ENCODE data around the gene CEL. TPM values are rescaled to one million over a fixed set of nuclear protein-coding genes. Genes with fewer than 3 reads are reported as not detected.
"Not testable (repeated sequence)": the region's sequence is repeated elsewhere in the genome, so short reads cannot be mapped to it uniquely, and the experiment has no call there.

Gene CEL
- total RNA-seq, 1 donor from 2014 or later, result 2.0 TPM

- Mint-ChIP-seq H3K27ac (no peak overlapping the region), H3K36me3 (ENCODE audit: low read depth) (peaks cover 23% of the 10 kb centered on the region), H3K4me3 (ENCODE audit: low read depth) (no peak overlapping the region), H3K9me3 (no peaks in the 10 kb centered on the region), H3K4me1 (ENCODE audit: low read depth) (peaks cover 5% of the 10 kb centered on the region), H3K27me3 (ENCODE audit: low read depth) (no peaks in the 10 kb centered on the region)
- intact Hi-C loops (cut with micrococcal nuclease), result loop anchor here (10.0 kb wide), 1 partner anchor 337 kb away; the partner anchor contains the start of genes STKLD1 and SURF4
- DNase-seq (ENCODE audit: low spot score), result no peak
Observed at GRCh38 chr9:133037775-133038515, 23.8 kb upstream of the CEL start.

DNA sequence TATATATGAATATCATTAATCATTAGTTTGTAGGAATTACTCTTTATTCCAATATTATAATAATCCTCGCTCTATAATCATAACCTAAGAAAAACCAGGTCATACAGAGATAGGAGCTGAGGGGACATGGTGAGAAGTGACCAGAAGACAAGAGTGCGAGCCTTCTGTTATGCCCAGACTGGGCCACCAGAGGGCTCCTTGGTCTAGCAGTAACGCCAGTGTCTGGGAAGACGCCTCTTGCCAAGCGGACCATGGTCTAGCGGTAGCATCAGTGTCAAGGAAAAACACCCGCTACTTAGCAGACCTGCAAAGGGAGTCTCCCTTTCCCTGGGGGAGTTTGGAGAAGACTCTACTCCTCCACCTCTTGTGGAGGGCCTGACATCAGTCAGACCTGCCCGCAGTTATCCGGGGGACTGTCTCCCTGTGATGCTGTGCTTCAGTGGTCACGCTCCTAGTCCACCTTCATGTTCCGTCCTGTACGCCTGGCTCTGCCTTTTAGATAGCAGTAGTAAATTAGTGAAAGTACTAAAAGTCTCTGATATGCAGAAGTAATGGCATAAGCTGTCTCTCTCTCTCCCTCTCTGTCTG, 20.8 kb upstream of the CEL start:
- intact Hi-C loops (cut with micrococcal nuclease); DNase-seq (ENCODE audit: low spot score); H3K4me1 Mint-ChIP-seq (ENCODE audit: low read depth); H3K27ac Mint-ChIP-seq; H3K9me3 Mint-ChIP-seq; H3K27me3 Mint-ChIP-seq (ENCODE audit: low read depth); H3K4me3 Mint-ChIP-seq (ENCODE audit: low read depth): not testable (repeated sequence)
- peaks cover 39% of the 10 kb centered on the region for H3K36me3 Mint-ChIP-seq (ENCODE audit: low read depth)

DNA sequence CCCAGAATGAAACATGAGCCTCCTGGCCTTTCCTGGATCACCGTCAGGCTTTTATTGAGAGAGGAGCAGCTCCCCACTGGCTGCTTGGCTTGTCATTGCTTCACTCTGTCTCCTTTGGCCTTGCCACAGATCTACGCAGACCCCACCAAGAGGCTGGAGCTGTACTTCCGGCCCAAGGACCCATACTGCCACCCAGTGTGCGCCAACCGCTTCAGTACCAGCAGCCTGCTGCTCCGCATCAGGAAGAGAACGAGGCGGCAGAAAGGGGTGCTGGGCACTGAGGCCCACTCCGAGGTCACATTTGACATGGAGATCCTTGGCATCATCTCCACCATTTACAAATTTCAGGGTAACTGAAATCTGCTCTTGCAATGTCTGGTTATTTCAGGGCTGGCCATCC, 19.8 kb upstream of the CEL start:
- no peak for DNase-seq (ENCODE audit: low spot score)
- no peak overlapping the region for H3K4me3 Mint-ChIP-seq (ENCODE audit: low read depth)
- H3K27ac Mint-ChIP-seq, result no peak overlapping the region
- no peaks in the 10 kb centered on the region for H3K9me3 Mint-ChIP-seq
- peaks cover 6% of the 10 kb centered on the region for H3K4me1 Mint-ChIP-seq (ENCODE audit: low read depth)
- H3K27me3 Mint-ChIP-seq (ENCODE audit: low read depth), result no peaks in the 10 kb centered on the region
- peaks cover 48% of the 10 kb centered on the region for H3K36me3 Mint-ChIP-seq (ENCODE audit: low read depth)
- intact Hi-C loops (cut with micrococcal nuclease), result no loop called here

DNA sequence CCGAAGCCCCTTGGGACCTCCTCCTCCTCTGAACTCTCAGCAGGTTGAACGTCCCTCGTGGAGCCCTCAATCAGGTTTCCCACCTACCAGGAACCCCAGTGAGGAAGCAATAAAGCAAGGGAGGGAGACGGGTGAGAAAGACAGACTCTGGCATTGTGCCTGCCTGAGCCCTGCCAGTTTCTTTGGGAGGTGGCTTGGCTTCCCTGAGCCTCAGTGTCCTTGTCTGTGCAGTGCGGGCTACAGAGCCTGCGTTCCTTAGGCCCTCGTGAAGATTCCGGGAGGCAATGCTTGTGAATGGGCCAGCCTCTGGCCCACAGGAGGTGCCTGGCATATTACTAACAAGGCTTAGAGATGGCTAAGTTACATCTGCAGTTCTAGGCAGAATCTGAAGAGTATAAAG, 19.1 kb upstream of the CEL start:
- H3K4me1 Mint-ChIP-seq (ENCODE audit: low read depth), result peaks cover 6% of the 10 kb centered on the region

GRCh38 chr9:133043449-133044035, 18.2 kb upstream of the CEL start:
- H3K36me3 Mint-ChIP-seq (ENCODE audit: low read depth), result peaks cover 49% of the 10 kb centered on the region
- intact Hi-C loops (cut with micrococcal nuclease), result no loop called here
- no peaks in the 10 kb centered on the region for H3K27me3 Mint-ChIP-seq (ENCODE audit: low read depth)
- no peaks in the 10 kb centered on the region for H3K9me3 Mint-ChIP-seq
- no peak overlapping the region for H3K4me3 Mint-ChIP-seq (ENCODE audit: low read depth)
- H3K4me1 Mint-ChIP-seq (ENCODE audit: low read depth), result peaks cover 6% of the 10 kb centered on the region
- H3K27ac Mint-ChIP-seq, result no peak overlapping the region
- DNase-seq (ENCODE audit: low spot score), result no peak

More for the DNA sequence above, 19.1 kb upstream of the CEL start:
- Mint-ChIP-seq H3K27ac (no peak overlapping the region), H3K27me3 (ENCODE audit: low read depth) (no peaks in the 10 kb centered on the region), H3K4me3 (ENCODE audit: low read depth) (no peak overlapping the region), H3K9me3 (no peaks in the 10 kb centered on the region), H3K36me3 (ENCODE audit: low read depth) (peaks cover 51% of the 10 kb centered on the region)
- no peak for DNase-seq (ENCODE audit: low spot score)
- intact Hi-C loops (cut with micrococcal nuclease), result no loop called here

DNA sequence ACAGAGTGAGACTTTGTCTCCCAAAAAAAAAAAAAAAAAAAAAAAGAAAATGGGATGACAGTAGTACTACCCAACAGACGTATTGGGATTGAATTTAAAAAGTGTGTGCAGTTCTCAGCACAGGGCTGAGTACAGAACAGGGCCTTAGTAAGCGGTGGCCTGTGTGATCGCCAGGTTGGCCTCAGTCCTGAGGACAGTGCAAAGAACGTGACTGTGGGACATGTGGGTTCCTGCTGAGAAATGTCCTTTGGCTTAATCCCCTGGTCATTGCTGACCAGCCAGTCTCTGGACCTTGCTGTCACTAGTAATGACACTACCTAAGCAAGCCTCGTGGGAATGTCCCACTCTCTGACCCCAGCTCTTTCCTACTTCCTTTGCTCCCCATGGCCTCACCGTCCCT, 17.7 kb upstream of the CEL start:
- intact Hi-C loops (cut with micrococcal nuclease), result no loop called here
- Mint-ChIP-seq H3K4me3 (ENCODE audit: low read depth) (no peak overlapping the region), H3K4me1 (ENCODE audit: low read depth) (peaks cover 6% of the 10 kb centered on the region), H3K27me3 (ENCODE audit: low read depth) (no peaks in the 10 kb centered on the region), H3K36me3 (ENCODE audit: low read depth) (peaks cover 49% of the 10 kb centered on the region), H3K9me3 (no peaks in the 10 kb centered on the region), H3K27ac (no peak overlapping the region)
- DNase-seq (ENCODE audit: low spot score), result no peak

DNA sequence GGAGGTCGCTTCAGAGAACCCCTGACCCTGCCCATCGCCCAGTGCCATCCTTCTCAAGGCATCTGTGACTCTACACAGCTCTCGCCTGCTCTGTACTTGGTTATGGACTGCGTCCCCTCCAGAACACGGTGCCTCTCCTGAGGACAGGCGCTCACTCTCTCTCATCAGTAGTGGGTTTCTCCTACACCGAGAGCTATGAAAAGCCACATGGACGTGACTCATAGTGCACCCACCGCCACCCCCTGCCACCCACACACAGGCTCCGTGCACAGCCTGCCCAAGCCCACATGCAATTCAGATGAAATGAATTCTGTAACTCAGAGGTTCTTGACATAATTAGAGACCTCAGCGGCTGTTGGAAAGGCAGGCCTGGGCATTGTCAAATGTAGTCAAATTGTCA, 17.1 kb upstream of the CEL start:
- intact Hi-C loops (cut with micrococcal nuclease), result loop anchor here (5.0 kb wide), 1 partner anchor 103 kb away; no protein-coding TSS in a partner anchor
- Mint-ChIP-seq H3K4me1 (ENCODE audit: low read depth) (peaks cover 6% of the 10 kb centered on the region), H3K27ac (no peak overlapping the region), H3K4me3 (ENCODE audit: low read depth) (no peak overlapping the region), H3K9me3 (no peaks in the 10 kb centered on the region), H3K27me3 (ENCODE audit: low read depth) (no peaks in the 10 kb centered on the region), H3K36me3 (ENCODE audit: low read depth) (peaks cover 54% of the 10 kb centered on the region)
- DNase-seq (ENCODE audit: low spot score), result no peak

GRCh38 chr9:133045132-133045531, 16.6 kb upstream of the CEL start:
- no peak for DNase-seq (ENCODE audit: low spot score)
- intact Hi-C loops (cut with micrococcal nuclease), result loop anchor here (5.0 kb wide), 1 partner anchor 102 kb away; no protein-coding TSS in a partner anchor
- Mint-ChIP-seq H3K4me1 (ENCODE audit: low read depth) (peaks cover 6% of the 10 kb centered on the region), H3K4me3 (ENCODE audit: low read depth) (no peak overlapping the region), H3K36me3 (ENCODE audit: low read depth) (peaks cover 57% of the 10 kb centered on the region), H3K9me3 (no peaks in the 10 kb centered on the region), H3K27me3 (ENCODE audit: low read depth) (no peaks in the 10 kb centered on the region), H3K27ac (no peak overlapping the region)

DNA sequence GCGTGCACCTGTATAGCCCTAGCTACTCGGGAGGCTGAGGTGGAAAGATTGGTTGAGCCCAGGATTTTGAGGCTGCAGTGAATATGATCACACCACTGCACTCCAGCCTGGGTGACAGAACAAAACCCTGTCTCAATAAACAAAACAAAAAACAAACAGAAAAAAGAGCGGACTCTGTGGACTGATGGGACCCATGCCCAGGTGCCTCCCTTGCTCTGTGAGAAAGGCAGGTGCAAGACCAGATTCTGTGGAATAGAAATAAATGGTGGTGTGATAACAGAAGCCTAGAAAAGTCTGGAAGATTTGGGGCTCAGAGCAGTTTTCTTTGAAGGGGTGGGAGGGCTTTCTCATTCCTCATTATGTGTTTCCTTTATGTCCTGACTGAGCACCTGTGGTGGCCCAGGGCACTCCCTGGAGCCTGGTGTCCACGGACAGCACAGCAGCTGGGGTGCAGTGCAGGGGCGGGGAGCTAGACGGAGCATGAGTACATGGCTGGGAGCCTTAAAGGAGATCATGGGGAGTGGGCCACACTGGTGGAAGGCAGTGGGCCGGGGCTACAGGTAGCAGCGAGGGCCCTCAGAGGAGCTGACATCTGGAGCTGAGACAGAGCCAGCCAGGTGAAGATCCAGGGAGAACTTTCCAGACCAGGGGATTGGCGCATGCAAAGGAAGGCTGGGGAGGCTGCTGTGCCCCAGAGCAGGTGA, 15.4 kb upstream of the CEL start:
- Mint-ChIP-seq H3K4me3 (ENCODE audit: low read depth) (no peak overlapping the region), H3K36me3 (ENCODE audit: low read depth) (peaks cover 60% of the 10 kb centered on the region), H3K27ac (no peak overlapping the region), H3K9me3 (no peaks in the 10 kb centered on the region), H3K27me3 (ENCODE audit: low read depth) (no peaks in the 10 kb centered on the region), H3K4me1 (ENCODE audit: low read depth) (peaks cover 6% of the 10 kb centered on the region)
- intact Hi-C loops (cut with micrococcal nuclease), result loop anchor here (5.0 kb wide), 1 partner anchor 101 kb away; no protein-coding TSS in a partner anchor
- no peak for DNase-seq (ENCODE audit: low spot score)

- H3K36me3 Mint-ChIP-seq (ENCODE audit: low read depth), result peaks cover 59% of the 10 kb centered on the region
- no peak for DNase-seq (ENCODE audit: low spot score)
- intact Hi-C loops (cut with micrococcal nuclease), result loop anchor here (5.0 kb wide), 1 partner anchor 100 kb away; no protein-coding TSS in a partner anchor
- no peaks in the 10 kb centered on the region for H3K27me3 Mint-ChIP-seq (ENCODE audit: low read depth)
- H3K27ac Mint-ChIP-seq, result no peak overlapping the region
- H3K4me1 Mint-ChIP-seq (ENCODE audit: low read depth), result peaks cover 6% of the 10 kb centered on the region
- no peak overlapping the region for H3K4me3 Mint-ChIP-seq (ENCODE audit: low read depth)
- H3K9me3 Mint-ChIP-seq, result no peaks in the 10 kb centered on the region
Observed at GRCh38 chr9:133046900-133047295, 14.9 kb upstream of the CEL start.

DNA sequence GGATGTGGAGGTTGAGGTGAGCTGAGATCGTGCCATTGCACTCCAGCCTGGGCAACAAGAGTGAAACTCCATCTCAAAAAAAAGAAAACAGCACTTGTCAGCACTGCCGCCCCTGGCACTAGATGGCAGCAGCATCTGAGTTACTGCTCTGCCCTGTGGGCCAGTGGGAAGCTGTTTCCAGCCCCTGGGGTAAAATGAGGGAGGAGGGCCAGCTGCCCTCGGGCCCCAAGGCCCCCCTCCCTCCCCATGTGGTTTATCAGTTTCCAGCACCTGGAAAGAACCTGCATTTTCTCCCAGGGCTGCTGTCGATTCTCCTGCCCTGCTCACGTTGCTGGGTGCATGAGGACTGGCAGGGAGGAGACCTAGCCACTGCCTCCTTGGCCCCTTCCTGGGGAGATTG, 13.2 kb upstream of the CEL start:
- H3K36me3 Mint-ChIP-seq (ENCODE audit: low read depth), result peaks cover 59% of the 10 kb centered on the region
- no peak overlapping the region for H3K4me3 Mint-ChIP-seq (ENCODE audit: low read depth)
- H3K9me3 Mint-ChIP-seq, result no peaks in the 10 kb centered on the region
- H3K4me1 Mint-ChIP-seq (ENCODE audit: low read depth), result peaks cover 6% of the 10 kb centered on the region
- H3K27me3 Mint-ChIP-seq (ENCODE audit: low read depth), result no peaks in the 10 kb centered on the region
- DNase-seq (ENCODE audit: low spot score), result no peak
- intact Hi-C loops (cut with micrococcal nuclease), result loop anchor here (5.0 kb wide), 1 partner anchor 99 kb away; no protein-coding TSS in a partner anchor
- no peak overlapping the region for H3K27ac Mint-ChIP-seq

GRCh38 chr9:133049043-133049442, 12.7 kb upstream of the CEL start:
- Mint-ChIP-seq H3K4me3 (ENCODE audit: low read depth) (no peak overlapping the region), H3K27ac (no peak overlapping the region), H3K36me3 (ENCODE audit: low read depth) (peaks cover 59% of the 10 kb centered on the region)

More at GRCh38 chr9:133049043-133049442, 12.7 kb upstream of the CEL start:
- peaks cover 6% of the 10 kb centered on the region for H3K4me1 Mint-ChIP-seq (ENCODE audit: low read depth)
- DNase-seq (ENCODE audit: low spot score), result no peak
- H3K27me3 Mint-ChIP-seq (ENCODE audit: low read depth), result no peaks in the 10 kb centered on the region
- no peaks in the 10 kb centered on the region for H3K9me3 Mint-ChIP-seq
- intact Hi-C loops (cut with micrococcal nuclease), result loop anchor here (5.0 kb wide), 1 partner anchor 98 kb away; no protein-coding TSS in a partner anchor

Data from activated T-helper 2 cell treated with anti-CD3 and anti-CD28 coated beads, Interferon-gamma antibody, Interleukin-2, Interleukin-4, amounts not matched to agents 10 μg/mL and 5 μg/mL and 100 μg/mL, durations not matched to agents 14 hours and 24 hours and 36 hours (primary cell).